Mesothelial cell of epicardium (in vitro differentiated cells): ENCODE data around the gene CYTH3. TPM values are rescaled to one million over a fixed set of nuclear protein-coding genes. Genes with fewer than 3 reads are reported as not detected.
"Not testable (repeated sequence)": the region's sequence is repeated elsewhere in the genome, so short reads cannot be mapped to it uniquely, and the experiment has no call there.

Source experiments
- DNase-seq, 2 experiments: peaks; one replicate each; pipeline ENCODE4 v3.0.0; 2021; ENCODE audit warnings: low spot score in 2 of 2; ENCODE audit not compliant: unreplicated experiment in 2 of 2
- H3K27ac Mint-ChIP-seq: 2 replicates; pipeline ENCODE4 v1.8.0; 2021; ENCODE audit warnings: mixed read lengths
- H3K27me3 Mint-ChIP-seq: 2 replicates; pipeline ENCODE4 v1.8.0; 2021; ENCODE audit warnings: low read depth, mixed read lengths
- H3K36me3 Mint-ChIP-seq: 2 replicates; pipeline ENCODE4 v1.8.0; 2021; ENCODE audit warnings: mixed read lengths
- H3K4me1 Mint-ChIP-seq: 2 replicates; pipeline ENCODE4 v1.8.0; 2021; ENCODE audit warnings: mixed read lengths
- H3K4me3 Mint-ChIP-seq: 2 replicates; pipeline ENCODE4 v1.8.0; 2021; ENCODE audit warnings: mild to moderate bottlenecking, moderate library complexity, mixed read lengths
- H3K9me3 Mint-ChIP-seq: 2 replicates; pipeline ENCODE4 v1.8.0; 2021; ENCODE audit warnings: mixed read lengths
- total RNA-seq: library from RNA; stranded (reverse); gene quantifications from 3 replicates; pipeline ENCODE4 v1.2.1, GENCODE V29; 2021
- TF ChIP-seq, protein P1 (sequence below): fragments of 200-600 bp; sonication (generic); IDR thresholded peaks from one replicate; pipeline ENCODE4 v1.5.0; 2021; ENCODE audit warnings: antibody characterized with exemption; ENCODE audit not compliant: unreplicated experiment

CYTH3 gene
- total RNA-seq, 1 donor from 2014 or later = 29.2 TPM

DNA sequence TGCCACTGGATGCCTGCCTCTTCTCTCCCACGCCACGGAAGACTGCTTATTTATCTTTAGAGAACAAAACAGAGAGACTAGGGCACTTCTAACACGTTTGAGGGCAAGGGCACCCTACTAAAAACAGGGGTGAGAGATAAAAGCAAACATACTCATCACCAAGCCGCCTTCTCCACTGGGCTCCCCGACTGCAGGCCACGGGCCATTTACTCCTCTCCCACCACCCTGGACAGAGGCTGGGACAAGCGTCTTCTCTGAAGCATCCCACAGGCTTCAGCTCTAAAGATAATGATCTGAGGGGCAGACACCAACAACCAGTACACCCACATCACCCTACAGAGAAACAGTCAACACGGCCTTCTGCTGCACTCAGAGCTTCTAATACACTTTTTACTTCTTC lies 78.7 kb downstream of the CYTH3 start:
- Mint-ChIP-seq H3K27me3 (no peaks in the 10 kb centered on the region), H3K27ac (no peak overlapping the region), H3K9me3 (no peaks in the 10 kb centered on the region), H3K4me3 (no peak overlapping the region), H3K4me1 (peaks cover 6% of the 10 kb centered on the region), H3K36me3 (peaks cover 4% of the 10 kb centered on the region)
- no peak for DNase-seq
- TF ChIP-seq, protein P1, sequence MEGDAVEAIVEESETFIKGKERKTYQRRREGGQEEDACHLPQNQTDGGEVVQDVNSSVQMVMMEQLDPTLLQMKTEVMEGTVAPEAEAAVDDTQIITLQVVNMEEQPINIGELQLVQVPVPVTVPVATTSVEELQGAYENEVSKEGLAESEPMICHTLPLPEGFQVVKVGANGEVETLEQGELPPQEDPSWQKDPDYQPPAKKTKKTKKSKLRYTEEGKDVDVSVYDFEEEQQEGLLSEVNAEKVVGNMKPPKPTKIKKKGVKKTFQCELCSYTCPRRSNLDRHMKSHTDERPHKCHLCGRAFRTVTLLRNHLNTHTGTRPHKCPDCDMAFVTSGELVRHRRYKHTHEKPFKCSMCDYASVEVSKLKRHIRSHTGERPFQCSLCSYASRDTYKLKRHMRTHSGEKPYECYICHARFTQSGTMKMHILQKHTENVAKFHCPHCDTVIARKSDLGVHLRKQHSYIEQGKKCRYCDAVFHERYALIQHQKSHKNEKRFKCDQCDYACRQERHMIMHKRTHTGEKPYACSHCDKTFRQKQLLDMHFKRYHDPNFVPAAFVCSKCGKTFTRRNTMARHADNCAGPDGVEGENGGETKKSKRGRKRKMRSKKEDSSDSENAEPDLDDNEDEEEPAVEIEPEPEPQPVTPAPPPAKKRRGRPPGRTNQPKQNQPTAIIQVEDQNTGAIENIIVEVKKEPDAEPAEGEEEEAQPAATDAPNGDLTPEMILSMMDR = no peak

DNA sequence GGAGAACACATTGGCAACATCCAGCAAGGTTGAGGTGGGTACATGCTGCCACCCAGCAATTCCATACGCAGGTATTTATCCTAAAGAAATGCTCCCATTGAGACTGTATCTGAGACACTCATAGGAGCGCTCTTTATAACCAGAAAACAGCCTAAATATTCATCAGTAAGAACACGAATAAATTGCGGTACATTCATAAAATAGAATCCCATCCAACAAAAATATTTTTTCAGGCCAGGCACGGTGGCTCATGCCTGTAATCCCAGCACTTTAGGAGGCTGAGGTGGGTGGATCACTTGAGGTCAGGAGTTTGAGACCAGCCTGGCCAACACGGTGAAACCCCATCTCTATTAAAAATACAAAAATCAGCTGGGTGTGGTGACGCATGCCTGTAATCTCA lies 81.9 kb downstream of the CYTH3 start:
- H3K27ac Mint-ChIP-seq, DNase-seq, H3K4me3 Mint-ChIP-seq, H3K4me1 Mint-ChIP-seq, H3K9me3 Mint-ChIP-seq, H3K27me3 Mint-ChIP-seq: not testable (repeated sequence)
- H3K36me3 Mint-ChIP-seq = peaks cover 20% of the 10 kb centered on the region

DNA sequence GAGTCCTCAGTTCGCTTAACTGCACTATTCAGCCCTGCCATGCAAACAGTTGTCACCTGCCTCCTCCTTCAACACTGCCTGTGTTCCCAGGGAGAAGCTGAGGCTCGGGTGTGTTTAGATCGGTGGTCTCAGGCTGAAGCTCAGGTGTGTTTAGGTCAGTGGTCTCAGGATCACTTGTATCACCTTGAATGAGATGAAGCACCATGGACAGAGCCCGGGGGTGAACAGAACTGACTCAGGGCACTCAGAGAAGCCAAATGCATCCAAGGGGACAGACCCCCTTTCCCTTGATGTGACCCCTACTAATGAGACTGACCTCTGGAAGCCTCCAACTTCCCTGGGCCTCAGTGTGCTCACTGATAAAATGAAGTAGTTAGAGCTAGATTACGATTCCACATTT lies 84.0 kb downstream of the CYTH3 start:
- Mint-ChIP-seq H3K4me3 (no peak overlapping the region), H3K27ac (no peak overlapping the region), H3K9me3 (no peaks in the 10 kb centered on the region), H3K36me3 (peaks cover 23% of the 10 kb centered on the region), H3K4me1 (no peaks in the 10 kb centered on the region), H3K27me3 (no peaks in the 10 kb centered on the region)
- TF ChIP-seq, protein P1 = no peak
- no peak for DNase-seq

DNA sequence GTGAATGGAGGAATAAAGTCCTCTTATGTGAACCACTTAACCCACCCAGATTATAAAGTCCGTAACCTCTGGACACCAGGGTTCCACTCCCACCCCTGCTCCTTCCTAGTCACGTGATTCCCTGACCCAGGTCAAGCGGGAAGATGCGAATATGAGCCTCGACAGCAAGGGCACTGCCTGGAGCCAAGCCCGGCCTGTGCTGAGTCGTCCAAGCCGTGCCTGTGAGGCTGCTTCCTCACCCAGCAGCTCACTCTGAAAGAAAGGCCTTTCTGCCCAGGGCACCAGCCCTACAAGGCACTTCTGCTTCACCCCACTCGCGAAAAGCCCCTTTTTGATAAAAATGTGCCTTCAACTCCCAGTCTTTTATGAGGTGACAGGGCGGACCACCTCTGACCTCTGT lies 85.8 kb downstream of the CYTH3 start:
- Mint-ChIP-seq H3K4me3 (no peak overlapping the region), H3K4me1 (no peaks in the 10 kb centered on the region), H3K27me3 (no peaks in the 10 kb centered on the region), H3K9me3 (no peaks in the 10 kb centered on the region), H3K36me3 (peaks cover 23% of the 10 kb centered on the region), H3K27ac (no peak overlapping the region)
- TF ChIP-seq, protein P1 = no peak
- no peak for DNase-seq

DNA sequence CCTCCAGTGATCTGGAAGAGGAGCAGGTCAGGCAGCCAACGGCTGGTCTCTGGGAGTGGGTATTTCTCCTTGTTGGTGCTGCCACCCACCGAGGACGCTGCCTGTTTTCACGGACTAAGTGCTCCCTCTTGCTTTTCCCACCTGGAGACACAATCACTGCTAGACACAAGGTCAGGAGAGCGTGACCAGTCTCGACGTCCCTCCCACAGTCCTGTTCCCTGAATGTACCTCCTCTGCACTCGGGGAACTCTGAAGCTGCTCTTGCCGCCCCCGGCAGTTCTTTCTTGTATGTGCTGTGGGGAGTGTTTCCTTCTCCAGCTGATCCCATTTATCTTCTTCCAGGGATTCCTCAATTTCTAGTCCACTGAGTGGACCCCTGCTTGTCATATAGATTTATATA lies 89.4 kb downstream of the CYTH3 start:
- Mint-ChIP-seq H3K27me3 (no peaks in the 10 kb centered on the region), H3K9me3 (no peaks in the 10 kb centered on the region), H3K36me3 (peaks cover 20% of the 10 kb centered on the region), H3K4me3 (no peak overlapping the region), H3K4me1 (no peaks in the 10 kb centered on the region), H3K27ac (no peak overlapping the region)
- TF ChIP-seq, protein P1 = no peak
- DNase-seq = no peak

DNA sequence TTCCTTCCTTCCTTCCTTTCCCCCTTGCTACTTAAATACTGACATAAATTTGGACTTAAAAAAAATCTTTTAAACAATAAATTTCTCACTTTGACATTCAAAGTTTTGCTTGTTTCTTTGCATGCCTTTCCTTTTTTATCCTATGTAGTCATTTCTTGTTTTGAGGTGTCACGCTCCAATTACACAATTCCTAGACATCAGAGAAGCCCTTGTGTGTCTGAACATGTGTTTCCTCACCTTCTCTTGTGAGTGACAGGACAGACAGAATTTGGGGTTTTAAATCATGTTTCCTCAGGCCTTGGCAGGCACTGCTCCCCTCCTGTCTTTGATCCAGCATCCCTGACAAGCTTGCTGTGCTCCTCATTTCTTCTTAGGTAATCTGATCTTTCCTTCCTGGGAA lies 91.3 kb downstream of the CYTH3 start:
- DNase-seq = no peak
- Mint-ChIP-seq H3K27me3 (no peaks in the 10 kb centered on the region), H3K27ac (no peak overlapping the region), H3K4me3 (no peak overlapping the region), H3K4me1 (no peaks in the 10 kb centered on the region), H3K9me3 (no peaks in the 10 kb centered on the region), H3K36me3 (peaks cover 16% of the 10 kb centered on the region)
- TF ChIP-seq, protein P1 = no peak
